Loucy (cell line): ENCODE results near the gene ANKRD18B.
"Not testable (repeated sequence)": the region's sequence is repeated elsewhere in the genome, so short reads cannot be mapped to it uniquely, and the experiment has no call there.

Experiments
- H2AFZ ChIP-seq: fragments of 200-600 bp; sonication (generic); 2 replicates; pipeline ENCODE4 v1.6.0; 2016; ENCODE audit warnings: antibody characterized with exemption, mild to moderate bottlenecking, low read length, moderate library complexity
- H3F3A ChIP-seq: fragments of 200-600 bp; 2 replicates; pipeline ENCODE4 v1.6.0; 2016; ENCODE audit warnings: antibody characterized with exemption, low read depth, mild to moderate bottlenecking
- H3K27me3 ChIP-seq: fragments of 200-600 bp; sonication (generic); 2 replicates; pipeline ENCODE4 v1.6.1; 2014; ENCODE audit warnings: low read length, mild to moderate bottlenecking; ENCODE audit not compliant: insufficient read depth, poor library complexity, severe bottlenecking
- H3K36me3 ChIP-seq: fragments of 200-600 bp; sonication (generic); 2 replicates; pipeline ENCODE4 v1.6.1; 2016; ENCODE audit warnings: low read length; ENCODE audit not compliant: insufficient read depth
- H3K4me1 ChIP-seq: fragments of 200-600 bp; sonication (generic); 2 replicates; pipeline ENCODE4 v1.5.1; 2014; ENCODE audit warnings: low read length, mild to moderate bottlenecking; ENCODE audit not compliant: insufficient read depth, poor library complexity, severe bottlenecking
- H3K4me2 ChIP-seq: fragments of 200-600 bp; sonication (generic); 2 replicates; pipeline ENCODE4 v1.6.0; 2014; ENCODE audit warnings: antibody characterized with exemption, low read length, low read depth, mild to moderate bottlenecking; ENCODE audit not compliant: poor library complexity, severe bottlenecking
- H3K4me3 ChIP-seq: fragments of 200-600 bp; sonication (generic); 2 replicates; pipeline ENCODE4 v1.5.1; 2014; ENCODE audit warnings: low read length, mild to moderate bottlenecking, mixed read lengths; ENCODE audit not compliant: poor library complexity, severe bottlenecking
- H3K79me2 ChIP-seq: fragments of 200-600 bp; sonication (generic); 2 replicates; pipeline ENCODE4 v1.6.1; 2014; ENCODE audit warnings: low read length; ENCODE audit not compliant: insufficient read depth
- H3K9ac ChIP-seq: fragments of 200-600 bp; sonication (generic); 2 replicates; pipeline ENCODE4 v1.6.0; 2014; ENCODE audit warnings: mild to moderate bottlenecking, low read depth, low read length, moderate library complexity; ENCODE audit not compliant: poor library complexity, severe bottlenecking
- H3K9me2 ChIP-seq: fragments of 200-600 bp; sonication (generic); replicated peaks from 2 replicates; pipeline ENCODE4 v1.6.1; 2016; ENCODE audit warnings: low read depth, low read length, mixed read lengths
- H3K9me3 ChIP-seq: fragments of 200-600 bp; sonication (generic); 2 replicates; pipeline ENCODE4 v1.6.1; 2014; ENCODE audit warnings: mild to moderate bottlenecking, antibody characterized with exemption, low read length, low read depth; ENCODE audit not compliant: insufficient read depth
- H4K20me1 ChIP-seq: fragments of 200-600 bp; sonication (generic); 2 replicates; pipeline ENCODE4 v1.6.0; 2014; ENCODE audit warnings: antibody characterized with exemption, low read length, mild to moderate bottlenecking; ENCODE audit not compliant: insufficient read depth, poor library complexity, severe bottlenecking
- EZH2phosphoT487 ChIP-seq: fragments of 200-600 bp; IDR thresholded peaks from 2 replicates; pipeline ENCODE4 v1.6.1; 2018; ENCODE audit warnings: antibody characterized with exemption, mild to moderate bottlenecking, moderate library complexity, borderline replicate concordance
- TF ChIP-seq, protein P1 (sequence below): fragments of 200-600 bp; sonication (generic); conservative IDR thresholded peaks from 2 replicates; pipeline ENCODE4 v1.5.1; 2014; ENCODE audit warnings: mild to moderate bottlenecking, antibody characterized with exemption, low read length

The ANKRD18B gene

DNA sequence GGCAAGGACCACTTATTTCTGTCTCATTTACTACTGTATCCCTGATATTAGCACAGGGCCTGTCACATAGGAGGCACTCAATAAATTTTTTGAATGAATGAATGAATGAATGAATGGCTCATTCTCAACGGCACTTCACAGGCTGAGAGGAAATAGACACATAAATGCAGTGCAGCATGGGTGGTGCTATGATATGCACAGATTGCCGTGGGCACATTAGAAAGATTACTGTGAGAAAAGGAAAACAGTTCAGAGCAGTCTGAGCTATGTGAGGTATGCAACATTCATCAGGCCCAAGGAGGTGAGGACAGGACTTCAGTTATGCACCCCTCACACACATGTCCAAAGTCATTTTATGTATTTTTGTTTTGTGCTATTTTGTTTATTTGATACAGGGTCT, 43.9 kb upstream of the ANKRD18B start:
- Histone ChIP-seq H3K79me2 (no peaks in the 10 kb centered on the region), H2AFZ (no peak overlapping the region), H3F3A (no peaks in the 10 kb centered on the region), H3K4me3 (no peak overlapping the region), H3K9me3 (no peaks in the 10 kb centered on the region), H3K9ac (no peak overlapping the region), H3K9me2 (no peaks in the 10 kb centered on the region), H3K4me2 (no peak overlapping the region), H3K36me3 (peaks cover 4% of the 10 kb centered on the region; the same call in 1 of the 2 replicates), H4K20me1 (no peaks in the 10 kb centered on the region), H3K4me1 (no peaks in the 10 kb centered on the region), H3K27me3 (no peaks in the 10 kb centered on the region)
- TF ChIP-seq, protein P1, sequence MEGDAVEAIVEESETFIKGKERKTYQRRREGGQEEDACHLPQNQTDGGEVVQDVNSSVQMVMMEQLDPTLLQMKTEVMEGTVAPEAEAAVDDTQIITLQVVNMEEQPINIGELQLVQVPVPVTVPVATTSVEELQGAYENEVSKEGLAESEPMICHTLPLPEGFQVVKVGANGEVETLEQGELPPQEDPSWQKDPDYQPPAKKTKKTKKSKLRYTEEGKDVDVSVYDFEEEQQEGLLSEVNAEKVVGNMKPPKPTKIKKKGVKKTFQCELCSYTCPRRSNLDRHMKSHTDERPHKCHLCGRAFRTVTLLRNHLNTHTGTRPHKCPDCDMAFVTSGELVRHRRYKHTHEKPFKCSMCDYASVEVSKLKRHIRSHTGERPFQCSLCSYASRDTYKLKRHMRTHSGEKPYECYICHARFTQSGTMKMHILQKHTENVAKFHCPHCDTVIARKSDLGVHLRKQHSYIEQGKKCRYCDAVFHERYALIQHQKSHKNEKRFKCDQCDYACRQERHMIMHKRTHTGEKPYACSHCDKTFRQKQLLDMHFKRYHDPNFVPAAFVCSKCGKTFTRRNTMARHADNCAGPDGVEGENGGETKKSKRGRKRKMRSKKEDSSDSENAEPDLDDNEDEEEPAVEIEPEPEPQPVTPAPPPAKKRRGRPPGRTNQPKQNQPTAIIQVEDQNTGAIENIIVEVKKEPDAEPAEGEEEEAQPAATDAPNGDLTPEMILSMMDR = no peak
- no peak for TF ChIP-seq EZH2phosphoT487

DNA sequence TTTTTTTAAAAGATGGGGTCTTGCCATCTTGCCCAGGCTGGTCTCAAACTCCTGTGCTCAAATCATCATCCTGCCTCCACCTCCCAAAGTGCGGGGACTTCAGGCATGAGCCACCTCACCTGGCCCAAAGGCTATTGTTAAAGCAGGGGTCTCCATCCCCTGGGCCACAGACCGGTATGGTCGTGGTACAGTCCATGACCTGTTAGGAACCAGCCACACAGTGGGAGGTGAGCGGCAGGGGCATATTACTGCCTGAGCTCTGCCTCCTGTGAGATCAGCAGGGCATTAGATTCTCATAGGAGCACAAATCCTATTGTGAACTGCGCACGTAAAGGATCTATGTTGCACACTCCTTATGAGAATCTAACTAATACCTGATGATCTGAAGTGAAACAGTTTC, 43.1 kb upstream of the ANKRD18B start:
- Histone ChIP-seq H3K9me3 (no peaks in the 10 kb centered on the region), H3F3A (no peaks in the 10 kb centered on the region), H3K9me2 (no peaks in the 10 kb centered on the region), H3K4me3 (no peak overlapping the region), H3K9ac (no peak overlapping the region), H3K36me3 (peaks cover 4% of the 10 kb centered on the region; the same call in 1 of the 2 replicates), H3K4me1 (no peaks in the 10 kb centered on the region), H3K4me2 (no peak overlapping the region), H3K27me3 (no peaks in the 10 kb centered on the region), H2AFZ (no peak overlapping the region), H3K79me2 (no peaks in the 10 kb centered on the region), H4K20me1 (no peaks in the 10 kb centered on the region)
- no peak for TF ChIP-seq EZH2phosphoT487
- TF ChIP-seq, protein P1 = no peak

DNA sequence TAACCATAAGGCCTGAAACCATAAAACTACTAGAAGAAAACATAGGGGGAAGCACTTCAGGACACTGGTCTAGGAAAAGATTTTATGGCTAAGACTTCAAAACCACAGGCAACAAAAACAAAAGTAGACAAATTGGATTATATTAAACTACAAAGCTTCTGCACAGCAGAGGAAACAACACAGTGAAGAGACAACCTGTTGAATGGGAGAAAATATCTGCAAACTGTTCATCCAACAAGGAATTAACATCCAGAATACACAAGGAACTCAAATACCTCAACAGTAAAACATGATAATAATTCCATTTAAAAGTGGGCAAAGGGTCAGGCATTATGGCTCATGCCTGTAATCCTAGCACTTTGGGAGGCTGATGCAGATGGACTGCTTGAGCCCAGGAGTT, 38.7 kb upstream of the ANKRD18B start:
- not testable (repeated sequence) for H3K9me3 ChIP-seq, H3K4me1 ChIP-seq, H3F3A ChIP-seq, H3K4me2 ChIP-seq, H3K9ac ChIP-seq, H3K4me3 ChIP-seq, H3K9me2 ChIP-seq, H3K27me3 ChIP-seq, H2AFZ ChIP-seq, H3K36me3 ChIP-seq, H3K79me2 ChIP-seq, H4K20me1 ChIP-seq

GRCh38 chr9:33489066-33489465, 35.0 kb upstream of the ANKRD18B start:
- no peaks in the 10 kb centered on the region for H4K20me1 ChIP-seq
- H3K27me3 ChIP-seq = no peaks in the 10 kb centered on the region
- H3K79me2 ChIP-seq = no peaks in the 10 kb centered on the region
- no peak overlapping the region for H3K4me3 ChIP-seq
- no peak for TF ChIP-seq EZH2phosphoT487
- TF ChIP-seq, protein P1 = no peak
- no peak overlapping the region for H3K4me2 ChIP-seq
- H3K36me3 ChIP-seq = no peaks in the 10 kb centered on the region
- no peak overlapping the region for H2AFZ ChIP-seq
- no peaks in the 10 kb centered on the region for H3K9me2 ChIP-seq
- no peak overlapping the region for H3K9ac ChIP-seq
- no peaks in the 10 kb centered on the region for H3K4me1 ChIP-seq
- H3K9me3 ChIP-seq = no peaks in the 10 kb centered on the region
- H3F3A ChIP-seq = no peaks in the 10 kb centered on the region

GRCh38 chr9:33493819-33494218, 30.2 kb upstream of the ANKRD18B start:
- not testable (repeated sequence) for H3K79me2 ChIP-seq, H2AFZ ChIP-seq, H3K36me3 ChIP-seq, H3K4me3 ChIP-seq, H3F3A ChIP-seq, H4K20me1 ChIP-seq, H3K9me2 ChIP-seq, H3K9me3 ChIP-seq, H3K9ac ChIP-seq, H3K27me3 ChIP-seq, H3K4me2 ChIP-seq, H3K4me1 ChIP-seq
